ENCODE data around the gene SEMA6D. TPM values are rescaled to one million over a fixed set of nuclear protein-coding genes. Genes with fewer than 3 reads are reported as not detected.

SEMA6D gene
- total and polyA plus RNA-seq, 2 experiments from 2014 or later: 18.9 to 34.1 TPM

DNA sequence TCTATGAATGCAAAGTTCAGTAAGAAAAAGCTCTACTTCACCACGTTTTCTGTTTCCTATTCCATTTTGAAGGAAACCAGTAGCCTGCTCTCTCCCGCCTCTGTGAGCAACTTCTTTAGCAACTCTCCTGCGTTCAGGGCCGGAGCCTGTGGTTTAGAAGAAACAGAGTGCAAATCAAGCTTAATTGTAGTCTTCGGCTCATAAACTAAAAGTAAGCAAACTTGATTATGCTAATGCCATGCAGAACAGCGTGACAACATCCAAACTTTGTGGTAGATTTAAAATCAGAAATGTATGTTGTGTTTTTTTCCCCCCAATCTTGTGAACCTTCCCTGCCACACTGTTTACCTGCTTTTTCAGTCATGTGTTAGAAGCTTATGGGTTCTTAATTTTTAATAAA lies 87.4 kb downstream of the SEMA6D start:
- no peak overlapping the region for H3K4me2 ChIP-seq
- H3K36me3 ChIP-seq (replicated peaks; ENCODE audit: insufficient read depth, low read depth): no peaks in the 10 kb centered on the region
- no peaks in the 10 kb centered on the region for H3K4me1 ChIP-seq (ENCODE audit: insufficient read depth)
- no peaks in the 10 kb centered on the region for H3K79me2 ChIP-seq
- H3K9me2 ChIP-seq (replicated peaks; ENCODE audit: insufficient read depth): no peaks in the 10 kb centered on the region
- no peaks in the 10 kb centered on the region for H3K9me3 ChIP-seq (ENCODE audit: low read depth)
- no peaks in the 10 kb centered on the region for H3K27me3 ChIP-seq
- DNase-seq (ENCODE audit: low spot score): no peak
- no peaks in the 10 kb centered on the region for H4K20me1 ChIP-seq (ENCODE audit: insufficient read depth, poor library complexity, severe bottlenecking)
- WGBS (ENCODE audit: low lambda C conversion rate, missing lambda C conversion rate): 78% methylated on average over 6 of the region's 6 CpGs
- H2AFZ ChIP-seq: no peak overlapping the region
- no peak overlapping the region for H3K4me3 ChIP-seq
- TF ChIP-seq, protein P1, sequence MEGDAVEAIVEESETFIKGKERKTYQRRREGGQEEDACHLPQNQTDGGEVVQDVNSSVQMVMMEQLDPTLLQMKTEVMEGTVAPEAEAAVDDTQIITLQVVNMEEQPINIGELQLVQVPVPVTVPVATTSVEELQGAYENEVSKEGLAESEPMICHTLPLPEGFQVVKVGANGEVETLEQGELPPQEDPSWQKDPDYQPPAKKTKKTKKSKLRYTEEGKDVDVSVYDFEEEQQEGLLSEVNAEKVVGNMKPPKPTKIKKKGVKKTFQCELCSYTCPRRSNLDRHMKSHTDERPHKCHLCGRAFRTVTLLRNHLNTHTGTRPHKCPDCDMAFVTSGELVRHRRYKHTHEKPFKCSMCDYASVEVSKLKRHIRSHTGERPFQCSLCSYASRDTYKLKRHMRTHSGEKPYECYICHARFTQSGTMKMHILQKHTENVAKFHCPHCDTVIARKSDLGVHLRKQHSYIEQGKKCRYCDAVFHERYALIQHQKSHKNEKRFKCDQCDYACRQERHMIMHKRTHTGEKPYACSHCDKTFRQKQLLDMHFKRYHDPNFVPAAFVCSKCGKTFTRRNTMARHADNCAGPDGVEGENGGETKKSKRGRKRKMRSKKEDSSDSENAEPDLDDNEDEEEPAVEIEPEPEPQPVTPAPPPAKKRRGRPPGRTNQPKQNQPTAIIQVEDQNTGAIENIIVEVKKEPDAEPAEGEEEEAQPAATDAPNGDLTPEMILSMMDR (IDR thresholded peaks at IDR 0.05; ENCODE audit: poor library complexity): no peak
- TF ChIP-seq EZH2phosphoT487 (IDR thresholded peaks at IDR 0.05; ENCODE audit: low read depth, severe bottlenecking, unreplicated experiment) (no peak), EZH2 (IDR thresholded peaks at IDR 0.05; ENCODE audit: borderline replicate concordance) (no peak)
- H3K27ac ChIP-seq: no peak overlapping the region

DNA sequence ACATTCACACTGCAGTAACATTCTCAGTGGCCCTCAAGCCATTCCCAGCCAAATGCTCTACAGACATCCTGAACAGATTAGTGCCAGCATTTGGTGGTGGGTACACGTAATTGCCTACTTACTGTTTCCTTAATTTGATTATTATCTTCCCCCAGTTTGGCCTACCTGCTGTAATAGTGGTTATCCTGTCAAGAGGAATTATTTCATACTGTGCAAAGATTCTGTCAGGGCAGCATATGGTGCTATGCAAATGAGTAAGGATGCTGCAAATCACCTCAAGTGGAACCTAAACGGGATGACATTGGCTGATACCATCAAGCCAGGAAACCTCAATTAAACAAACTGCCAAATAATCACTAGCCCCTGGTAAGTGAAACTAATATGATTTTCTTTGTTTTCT lies 88.7 kb downstream of the SEMA6D start:
- no peak overlapping the region for H3K4me3 ChIP-seq
- H3K4me2 ChIP-seq: no peak overlapping the region
- WGBS (ENCODE audit: low lambda C conversion rate, missing lambda C conversion rate): 70% methylated on average over 2 of the region's 2 CpGs
- no peak for DNase-seq (ENCODE audit: low spot score)
- H4K20me1 ChIP-seq (ENCODE audit: insufficient read depth, poor library complexity, severe bottlenecking): no peaks in the 10 kb centered on the region
- no peak for TF ChIP-seq EZH2phosphoT487 (IDR thresholded peaks at IDR 0.05; ENCODE audit: low read depth, severe bottlenecking, unreplicated experiment)
- TF ChIP-seq EZH2 (IDR thresholded peaks at IDR 0.05; ENCODE audit: borderline replicate concordance): no peak
- TF ChIP-seq, protein P1 (IDR thresholded peaks at IDR 0.05; ENCODE audit: poor library complexity): no peak
- H3K4me1 ChIP-seq (ENCODE audit: insufficient read depth): no peaks in the 10 kb centered on the region
- no peak overlapping the region for H3K27ac ChIP-seq
- H3K27me3 ChIP-seq: no peaks in the 10 kb centered on the region
- H3K9me3 ChIP-seq (ENCODE audit: low read depth): no peaks in the 10 kb centered on the region
- no peak overlapping the region for H2AFZ ChIP-seq
- no peaks in the 10 kb centered on the region for H3K9me2 ChIP-seq (replicated peaks; ENCODE audit: insufficient read depth)
- H3K36me3 ChIP-seq (replicated peaks; ENCODE audit: insufficient read depth, low read depth): no peaks in the 10 kb centered on the region
- H3K79me2 ChIP-seq: no peaks in the 10 kb centered on the region

DNA sequence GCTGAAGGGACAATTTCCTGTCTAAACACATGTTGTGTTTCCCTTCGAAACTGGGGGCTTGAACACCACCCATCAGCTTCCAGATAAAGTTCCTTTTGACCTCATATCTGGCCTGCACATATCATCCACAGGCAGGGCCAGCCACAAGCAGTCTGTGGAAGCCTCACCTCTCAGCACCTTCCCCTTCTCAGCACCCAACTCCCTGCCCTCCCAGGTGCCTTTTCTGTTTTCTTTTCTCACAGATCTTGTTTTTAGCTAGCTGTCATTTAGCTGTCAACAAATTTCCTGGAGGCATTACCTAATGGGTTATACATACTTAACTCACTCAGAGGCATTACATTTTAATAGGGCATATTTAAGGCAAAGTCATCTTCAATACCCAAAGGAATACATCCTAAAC lies 93.9 kb downstream of the SEMA6D start:
- no peaks in the 10 kb centered on the region for H3K4me1 ChIP-seq (ENCODE audit: insufficient read depth)
- H3K27me3 ChIP-seq: no peaks in the 10 kb centered on the region
- no peak overlapping the region for H3K4me2 ChIP-seq
- no peaks in the 10 kb centered on the region for H3K9me2 ChIP-seq (replicated peaks; ENCODE audit: insufficient read depth)
- no peaks in the 10 kb centered on the region for H3K79me2 ChIP-seq
- H2AFZ ChIP-seq: no peak overlapping the region
- no peak overlapping the region for H3K27ac ChIP-seq
- 50% methylated on average over 1 of the region's 1 CpG for WGBS (ENCODE audit: low lambda C conversion rate, missing lambda C conversion rate)
- H3K4me3 ChIP-seq: no peak overlapping the region
- DNase-seq (ENCODE audit: low spot score): no peak
- no peaks in the 10 kb centered on the region for H3K36me3 ChIP-seq (replicated peaks; ENCODE audit: insufficient read depth, low read depth)
- no peaks in the 10 kb centered on the region for H4K20me1 ChIP-seq (ENCODE audit: insufficient read depth, poor library complexity, severe bottlenecking)
- no peaks in the 10 kb centered on the region for H3K9me3 ChIP-seq (ENCODE audit: low read depth)
- TF ChIP-seq EZH2phosphoT487 (IDR thresholded peaks at IDR 0.05; ENCODE audit: low read depth, severe bottlenecking, unreplicated experiment): no peak
- TF ChIP-seq, protein P1 (IDR thresholded peaks at IDR 0.05; ENCODE audit: poor library complexity): no peak
- TF ChIP-seq EZH2 (IDR thresholded peaks at IDR 0.05; ENCODE audit: borderline replicate concordance): no peak

Data from hepatocyte (in vitro differentiated cells).